Omental fat pad (tissue), 4 donors: ENCODE results near the gene MTM1. TPM values are rescaled to one million over a fixed set of nuclear protein-coding genes. Genes with fewer than 3 reads are reported as not detected.

ENCODE experiments used
- ATAC-seq: fragments of 150-250 bp; one replicate; pipeline ENCODE4 v1.9.1; 2016; ENCODE audit warnings: mild to moderate bottlenecking, moderate library complexity; ENCODE audit not compliant: low FRiP score
- DNase-seq: peaks from one replicate; pipeline ENCODE4 v3.0.0-alpha.2; 2019; ENCODE audit warnings: low spot score
- CTCF ChIP-seq, 3 donors: fragments of 450-650 bp; IDR thresholded peaks; one replicate each; pipeline ENCODE4 v1.5.1; 2016 to 2017; ENCODE audit warnings: antibody characterized with exemption in 3 of 3, mild to moderate bottlenecking in 3 of 3, moderate library complexity in 2 of 3
- total RNA-seq, 4 donors: library from RNA; depleted of rRNA; stranded (reverse); fragments of >200 nt; gene quantifications; one replicate each; pipeline ENCODE4 v1.1.0, GENCODE V29; 2016

The MTM1 gene
- total RNA-seq, 4 donors from 2014 or later, result 7.1 to 15.1 (median 9.3) TPM

GRCh38 chrX:150543230-150544155 is 24.9 kb upstream of the MTM1 start:
- TF ChIP-seq CTCF (IDR thresholded peaks at IDR 0.05), result no peak
- DNase-seq, result no peak
- ATAC-seq, result no peak

GRCh38 chrX:150544222-150544787 is 24.1 kb upstream of the MTM1 start:
- TF ChIP-seq CTCF (IDR thresholded peaks at IDR 0.05), result no peak
- DNase-seq, result no peak
- ATAC-seq, result no peak

GRCh38 chrX:150544835-150545770 is 23.3 kb upstream of the MTM1 start:
- DNase-seq (no peak), ATAC-seq (no peak)
- no peak for TF ChIP-seq CTCF (IDR thresholded peaks at IDR 0.05)

- no peak for ATAC-seq
- no peak for TF ChIP-seq CTCF (IDR thresholded peaks at IDR 0.05)
- no peak for DNase-seq
Measured at GRCh38 chrX:150546711-150547153, 21.7 kb upstream of the MTM1 start.

- no peak for TF ChIP-seq CTCF (IDR thresholded peaks at IDR 0.05)
- DNase-seq (peak; percentile 30), ATAC-seq (peak; percentile 85)
Measured at GRCh38 chrX:150547375-150548115, 20.9 kb upstream of the MTM1 start.

- no peak for ATAC-seq
- no peak for DNase-seq
- no peak for TF ChIP-seq CTCF (IDR thresholded peaks at IDR 0.05)
Measured at GRCh38 chrX:150548251-150548650, 20.2 kb upstream of the MTM1 start.
